ENCODE results near the gene IL7R.

The IL7R gene

DNA sequence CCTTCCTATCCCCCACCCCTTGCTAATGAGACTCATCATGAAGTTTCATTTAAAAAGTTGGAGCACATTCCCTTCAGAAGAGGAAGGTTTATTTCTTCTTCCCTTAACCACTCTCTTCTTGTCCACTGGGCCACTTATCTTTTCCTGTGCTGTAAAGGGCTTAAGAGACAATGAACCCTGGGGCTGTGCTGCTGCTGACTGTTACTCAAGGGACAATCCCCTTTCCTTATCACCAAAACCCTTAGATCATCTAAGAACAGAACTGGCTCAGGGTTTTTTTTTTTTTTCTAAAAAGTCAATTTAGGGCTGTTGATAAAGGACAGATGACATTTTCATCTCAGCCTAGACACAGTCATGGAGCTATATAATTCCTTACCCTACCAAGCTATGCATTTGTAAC lies 52.1 kb downstream of the IL7R start:
- DNase-seq (ENCODE audit: low spot score), result no peak

GRCh38 chr5:35919191-35919590 lies 62.5 kb downstream of the IL7R start:
- no peak for DNase-seq (ENCODE audit: low spot score)

- no peak for DNase-seq (ENCODE audit: low spot score)
Measured at GRCh38 chr5:35920890-35921289, 64.2 kb downstream of the IL7R start.

GRCh38 chr5:35921930-35922329 lies 65.2 kb downstream of the IL7R start:
- DNase-seq (ENCODE audit: low spot score), result no peak

DNA sequence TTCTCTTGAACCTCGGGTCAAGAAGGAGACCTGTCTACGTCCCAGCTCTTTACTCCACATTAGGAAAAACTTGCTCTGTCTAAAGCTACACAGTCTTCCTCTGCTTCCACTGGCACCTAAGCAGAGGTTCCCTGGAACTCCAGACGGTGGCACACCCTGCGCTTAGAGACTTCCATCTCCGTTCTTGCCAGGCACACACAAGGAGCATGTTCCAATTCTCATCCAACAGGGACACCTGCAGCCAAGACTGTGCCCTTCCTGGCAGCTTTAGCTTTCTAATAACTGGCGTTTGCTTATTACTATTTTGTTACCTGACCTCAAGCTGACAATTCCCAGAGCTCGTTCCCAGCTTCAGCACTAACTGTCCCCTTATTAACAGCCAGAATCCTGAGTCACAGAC lies 65.8 kb downstream of the IL7R start:
- DNase-seq (ENCODE audit: low spot score), result no peak

- peak; percentile 53 for DNase-seq (ENCODE audit: low spot score)
Measured at GRCh38 chr5:35924122-35924949, 67.6 kb downstream of the IL7R start.

DNA sequence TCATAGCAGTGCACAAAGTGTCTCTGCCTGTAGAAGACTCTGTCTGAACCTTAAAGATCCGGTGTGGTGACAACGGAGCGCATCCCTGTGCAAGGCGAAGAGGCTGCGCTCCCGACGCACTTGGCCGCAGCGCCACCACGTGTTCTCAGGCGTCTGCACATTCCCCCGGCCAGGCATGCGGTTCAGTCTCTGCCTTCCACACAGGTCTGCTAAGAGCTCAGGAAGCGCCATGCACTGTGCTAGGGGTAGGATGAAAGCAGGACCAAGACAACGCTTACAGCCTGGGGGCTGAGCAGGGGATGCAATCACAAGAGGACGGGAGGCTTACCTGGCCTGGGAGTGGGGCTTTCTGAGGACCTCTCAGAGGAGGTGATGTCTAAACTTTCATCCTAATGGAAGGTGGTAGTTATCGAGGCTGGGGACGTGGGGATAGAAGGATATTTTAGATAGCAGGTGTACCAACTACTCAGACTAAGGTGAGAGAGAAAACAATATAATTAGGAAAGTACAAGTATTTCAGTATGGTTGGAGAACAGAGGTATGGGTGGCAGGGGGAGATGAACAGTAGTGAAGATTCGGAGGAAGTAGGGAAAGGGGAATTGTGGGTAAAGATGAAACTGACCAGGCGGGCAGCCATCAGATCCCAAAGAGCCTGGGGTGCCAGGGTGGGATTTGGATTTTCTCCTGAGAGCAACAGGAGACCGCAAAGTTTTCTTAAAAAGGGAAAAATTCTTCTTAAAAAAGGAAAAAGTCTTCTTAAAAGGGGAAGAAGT lies 68.4 kb downstream of the IL7R start:
- DNase-seq (ENCODE audit: low spot score), result peak; percentile 92

- DNase-seq (ENCODE audit: low spot score), result peak; percentile 80
Measured at GRCh38 chr5:35926389-35927051, 69.8 kb downstream of the IL7R start.
